ENCODE measurements around the gene PRPSAP1.
"Not testable (repeated sequence)": the region's sequence is repeated elsewhere in the genome, so short reads cannot be mapped to it uniquely, and the experiment has no call there.

PRPSAP1 gene

GRCh38 chr17:76317535-76317934, 36.2 kb downstream of the PRPSAP1 start:
- DNase-seq, result no peak

- DNase-seq, result no peak
Measured at GRCh38 chr17:76314392-76315227, 39.1 kb downstream of the PRPSAP1 start.

GRCh38 chr17:76312735-76313134, 41.0 kb downstream of the PRPSAP1 start:
- no peak for DNase-seq

GRCh38 chr17:76309461-76309860, 44.3 kb downstream of the PRPSAP1 start:
- DNase-seq, result no peak

- no peak for DNase-seq
Measured at GRCh38 chr17:76307966-76308338, 45.8 kb downstream of the PRPSAP1 start, which contains the start of gene QRICH2. QRICH2 (minus strand) TSS chr17:76308276; CDS start chr17:76307998, 278 bp downstream.

- DNase-seq, result no peak
Measured at GRCh38 chr17:76307299-76307965, 46.3 kb downstream of the PRPSAP1 start.

- not testable (repeated sequence) for DNase-seq
Measured at GRCh38 chr17:76305135-76305454, 48.6 kb downstream of the PRPSAP1 start.

GRCh38 chr17:76304226-76305134, 49.2 kb downstream of the PRPSAP1 start:
- DNase-seq, result no peak

- DNase-seq, result no peak
Measured at GRCh38 chr17:76297436-76297835, 56.3 kb downstream of the PRPSAP1 start.

GRCh38 chr17:76296889-76297288, 56.8 kb downstream of the PRPSAP1 start:
- DNase-seq, result no peak

GRCh38 chr17:76296186-76296585, 57.5 kb downstream of the PRPSAP1 start:
- DNase-seq, result no peak

GRCh38 chr17:76293106-76293505, 60.6 kb downstream of the PRPSAP1 start:
- DNase-seq, result no peak

GRCh38 chr17:76292567-76292966, 61.1 kb downstream of the PRPSAP1 start:
- no peak for DNase-seq

GRCh38 chr17:76281573-76282371, 71.9 kb downstream of the PRPSAP1 start:
- DNase-seq, result no peak

GRCh38 chr17:76280650-76281049, 73.1 kb downstream of the PRPSAP1 start:
- DNase-seq, result no peak

- DNase-seq, result no peak
Measured at GRCh38 chr17:76279742-76280287, 73.9 kb downstream of the PRPSAP1 start.

GRCh38 chr17:76278952-76279741, 74.6 kb downstream of the PRPSAP1 start:
- DNase-seq, result peak; percentile 91

- DNase-seq, result no peak
Measured at GRCh38 chr17:76278268-76278908, 75.3 kb downstream of the PRPSAP1 start.

GRCh38 chr17:76277300-76278267, 76.1 kb downstream of the PRPSAP1 start:
- DNase-seq, result no peak

Data from activated CD4-positive, alpha-beta T cell treated with anti-CD3 and anti-CD28 coated beads for 48 hours (primary cell).